Medulla oblongata (tissue), 1 donor: ENCODE data around the gene SPAG9.
"Not testable (repeated sequence)": the region's sequence is repeated elsewhere in the genome, so short reads cannot be mapped to it uniquely, and the experiment has no call there.

Experiments
- DNase-seq: peaks from one replicate; pipeline ENCODE4 v3.0.0-alpha.2; 2015; ENCODE audit errors: extremely low spot score

The SPAG9 gene

DNA sequence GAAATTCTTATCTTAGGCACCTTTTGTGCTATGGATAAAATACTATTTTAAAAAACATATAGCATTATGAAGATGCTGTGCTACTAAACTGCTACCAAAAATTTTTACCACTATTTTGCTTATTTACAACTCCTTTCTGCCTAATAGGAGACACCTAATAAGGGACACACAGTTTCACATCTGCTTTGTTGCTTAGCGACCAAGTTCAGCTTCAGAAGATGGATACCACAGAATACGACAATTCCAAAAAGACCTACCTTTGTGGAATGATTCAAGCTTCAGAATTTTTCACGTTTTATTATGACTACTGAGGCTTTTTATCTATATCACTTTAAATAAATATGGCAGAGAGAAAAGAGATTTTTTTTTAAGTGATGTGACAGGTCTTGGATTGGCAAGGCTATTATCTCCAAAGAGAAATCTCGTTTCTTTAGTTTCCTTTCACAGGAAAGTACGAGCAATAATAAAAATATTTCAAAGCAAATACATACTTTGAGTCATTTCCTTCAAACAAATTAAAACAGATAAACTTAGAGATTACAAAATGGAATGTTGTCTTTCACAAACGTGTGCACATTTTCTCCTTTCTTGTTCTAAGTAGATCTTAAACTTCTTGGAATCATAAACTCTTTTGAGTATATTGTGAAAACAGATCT lies 35.4 kb downstream of the SPAG9 start:
- no peak for DNase-seq

DNA sequence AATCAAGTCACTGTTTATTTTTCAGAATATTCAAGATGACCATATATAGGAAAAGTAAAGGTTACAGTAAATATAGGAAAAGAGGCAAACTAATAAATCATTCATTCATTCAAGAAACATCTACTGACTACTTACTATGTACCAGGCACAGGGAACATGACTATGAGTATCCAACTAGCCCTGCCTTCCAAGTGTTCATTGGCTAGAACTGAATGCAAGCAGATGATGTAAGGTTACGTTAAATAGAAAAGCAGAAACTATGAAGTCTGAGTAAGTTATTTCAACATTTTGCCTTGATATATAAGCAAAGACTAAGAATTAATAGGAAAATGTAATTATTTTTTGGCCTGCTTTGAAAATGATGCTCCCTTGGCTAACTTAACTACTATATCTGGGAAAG lies 36.7 kb downstream of the SPAG9 start:
- DNase-seq = no peak

DNA sequence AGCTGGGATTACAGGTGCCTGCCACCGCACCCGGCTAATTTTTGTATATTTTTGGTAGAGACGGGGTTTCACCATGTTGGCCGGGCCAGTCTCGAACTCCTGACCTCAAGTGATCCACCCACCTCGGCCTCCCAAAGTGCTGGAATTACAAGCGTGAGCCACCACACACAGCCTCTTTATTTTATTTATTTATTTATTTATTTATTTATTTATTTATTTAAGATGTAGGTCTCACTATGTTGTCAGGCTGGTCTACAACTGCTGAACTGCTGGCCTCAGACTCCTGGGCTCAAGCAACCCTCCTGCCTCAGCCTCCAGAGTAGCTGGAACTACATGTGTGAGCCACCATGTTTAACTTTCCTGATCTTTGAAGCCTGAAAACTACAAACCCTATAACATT lies 37.3 kb downstream of the SPAG9 start:
- not testable (repeated sequence) for DNase-seq

GRCh38 chr17:51079049-51079448 lies 41.6 kb downstream of the SPAG9 start:
- no peak for DNase-seq

GRCh38 chr17:51078009-51078592 lies 42.6 kb downstream of the SPAG9 start:
- no peak for DNase-seq

DNA sequence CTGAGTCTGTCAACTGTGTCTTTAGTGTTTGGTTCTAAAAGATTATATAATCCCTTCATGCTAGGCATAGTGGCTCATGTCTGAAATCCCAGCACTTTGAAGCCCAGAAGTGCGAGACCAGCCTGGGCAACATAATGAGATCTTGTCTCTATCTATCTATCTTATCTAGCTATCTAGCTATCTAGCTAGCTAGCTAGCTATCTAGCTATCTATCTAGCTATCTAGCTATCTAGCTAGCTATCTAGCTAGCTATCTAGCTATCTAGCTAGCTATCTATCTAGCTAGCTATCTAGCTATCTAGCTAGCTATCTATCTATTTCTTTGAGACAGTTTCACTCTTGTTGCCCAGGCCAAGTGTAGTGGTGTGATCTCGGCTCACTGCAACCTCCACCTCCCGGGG lies 43.8 kb downstream of the SPAG9 start:
- DNase-seq = no peak

DNA sequence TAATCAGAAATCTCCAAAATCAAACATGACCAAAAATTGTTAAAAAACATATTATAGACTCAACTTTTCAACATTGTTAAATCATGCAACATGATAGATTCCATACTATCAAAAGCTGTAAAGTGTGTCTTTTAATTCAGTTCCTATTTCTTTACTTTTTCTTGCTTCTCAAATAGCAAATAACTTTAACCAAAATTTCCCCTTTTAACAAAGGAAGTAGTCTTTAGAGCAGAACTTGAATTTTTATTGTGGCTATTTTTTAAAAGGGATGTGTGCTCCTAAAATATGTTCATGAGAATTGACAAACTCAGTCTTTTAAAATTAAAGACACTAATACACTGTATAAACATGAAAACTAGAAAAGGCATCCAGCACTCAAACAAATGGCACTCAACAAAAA lies 49.1 kb downstream of the SPAG9 start:
- no peak for DNase-seq

DNA sequence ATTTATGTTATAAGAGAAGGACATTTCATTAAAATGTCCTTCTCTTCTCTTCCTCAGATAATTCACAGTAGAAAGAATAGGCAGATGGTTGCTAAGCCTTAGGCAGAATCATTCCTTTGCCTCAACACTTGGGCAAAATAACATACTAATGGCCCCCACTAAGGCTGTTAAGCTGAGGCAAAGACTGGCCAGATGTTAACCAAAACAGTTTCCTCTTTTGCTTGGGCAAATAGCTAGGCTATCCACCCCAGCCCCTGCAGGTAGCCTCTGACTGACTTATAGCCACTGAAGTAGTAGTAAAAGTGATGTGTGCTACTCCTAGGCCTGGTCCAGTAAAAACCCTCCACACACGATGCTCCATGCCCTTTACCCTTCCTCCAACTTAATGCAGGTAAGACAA lies 55.2 kb downstream of the SPAG9 start:
- DNase-seq = no peak

DNA sequence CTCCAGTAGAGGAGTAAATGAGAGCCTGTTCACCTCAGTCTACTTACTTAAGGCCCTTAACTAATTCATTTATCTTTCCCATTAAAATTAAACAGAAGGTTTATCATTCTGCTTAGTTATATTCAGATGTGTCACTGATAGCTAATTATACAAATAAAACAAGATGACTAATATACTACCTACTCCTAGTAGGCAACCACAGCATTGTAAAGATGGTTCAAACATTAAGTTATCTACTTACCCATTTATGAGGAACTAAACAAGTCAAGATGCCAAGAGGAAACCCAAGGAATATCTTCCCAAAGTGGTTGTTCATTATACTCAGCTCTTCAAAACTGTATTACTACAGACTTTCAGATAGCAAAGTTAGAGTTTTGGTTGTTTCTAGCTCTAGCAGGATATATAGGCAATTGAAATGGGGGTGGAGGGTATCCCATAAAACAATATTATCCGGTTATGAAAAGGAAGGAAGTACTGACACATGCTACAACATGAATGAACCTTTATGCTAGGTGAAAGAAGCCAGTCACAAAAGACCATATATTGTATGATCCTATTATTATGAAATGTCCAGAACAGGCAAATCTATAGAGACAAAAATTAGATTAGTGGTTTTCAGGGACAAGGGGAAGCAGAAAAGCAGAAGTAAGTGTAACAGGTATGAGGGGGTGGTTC lies 56.5 kb downstream of the SPAG9 start:
- DNase-seq = no peak

DNA sequence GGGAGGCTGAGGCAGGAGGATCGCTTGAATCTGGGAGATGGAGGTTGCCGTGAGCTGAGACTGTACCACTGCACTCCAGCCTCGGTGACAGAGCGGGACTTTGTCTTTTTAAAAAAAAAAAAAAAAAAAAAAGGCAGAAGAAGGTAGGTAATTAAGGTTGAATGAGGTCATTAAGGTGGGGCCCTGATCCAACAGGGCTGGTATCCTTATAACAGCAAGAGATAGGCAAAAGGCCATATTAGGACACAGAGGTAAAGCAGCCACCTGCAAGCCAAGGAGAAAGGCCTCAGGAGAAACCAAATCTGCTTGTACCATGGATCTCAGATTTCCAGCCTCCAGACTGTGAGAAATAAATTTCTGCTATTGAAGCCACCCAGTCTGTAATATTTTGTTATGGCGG lies 60.3 kb downstream of the SPAG9 start:
- DNase-seq = no peak

GRCh38 chr17:51059781-51060180 lies 60.9 kb downstream of the SPAG9 start:
- DNase-seq = no peak

- DNase-seq = no peak
Measured at GRCh38 chr17:51057534-51057933, 63.1 kb downstream of the SPAG9 start.

GRCh38 chr17:51056813-51057510 lies 63.7 kb downstream of the SPAG9 start:
- peak; percentile 91 for DNase-seq

DNA sequence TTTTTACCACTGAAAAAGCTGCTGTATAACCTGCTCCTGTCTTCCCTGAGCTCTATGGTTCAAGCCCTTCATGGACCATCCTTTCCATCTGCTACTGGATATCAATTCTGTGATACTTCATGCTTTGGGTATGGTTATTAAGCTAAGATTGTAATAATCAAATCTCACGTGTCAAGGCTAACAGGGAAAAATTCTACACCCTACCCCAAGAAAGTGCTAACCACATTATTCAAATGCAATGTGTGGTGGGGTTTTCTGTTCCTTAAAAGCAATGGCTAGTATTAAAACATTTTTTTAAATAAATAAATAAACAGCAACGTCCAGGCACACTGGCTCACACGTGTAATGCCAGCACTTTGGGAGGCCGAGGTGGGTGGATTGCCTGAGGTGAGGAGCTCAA lies 65.9 kb downstream of the SPAG9 start:
- no peak for DNase-seq

DNA sequence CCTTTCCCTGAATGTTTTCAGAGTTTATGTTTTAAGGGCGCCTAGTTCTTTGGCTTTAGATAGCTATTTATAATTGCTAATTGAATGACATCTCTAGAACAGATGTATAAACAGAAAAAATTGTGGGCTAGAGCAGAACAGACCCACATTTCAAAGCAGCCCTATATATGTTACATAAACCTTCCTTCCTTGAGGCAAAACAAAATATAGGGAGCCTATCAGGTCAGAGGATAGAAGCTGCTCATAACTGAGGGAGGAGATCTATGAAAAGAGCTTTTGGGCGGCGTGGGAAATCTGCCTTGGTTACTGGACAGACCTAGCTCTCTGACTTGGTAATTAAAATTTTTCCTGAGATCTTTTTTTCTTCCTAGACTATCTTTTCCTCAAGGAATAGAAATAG lies 68.4 kb downstream of the SPAG9 start:
- no peak for DNase-seq

DNA sequence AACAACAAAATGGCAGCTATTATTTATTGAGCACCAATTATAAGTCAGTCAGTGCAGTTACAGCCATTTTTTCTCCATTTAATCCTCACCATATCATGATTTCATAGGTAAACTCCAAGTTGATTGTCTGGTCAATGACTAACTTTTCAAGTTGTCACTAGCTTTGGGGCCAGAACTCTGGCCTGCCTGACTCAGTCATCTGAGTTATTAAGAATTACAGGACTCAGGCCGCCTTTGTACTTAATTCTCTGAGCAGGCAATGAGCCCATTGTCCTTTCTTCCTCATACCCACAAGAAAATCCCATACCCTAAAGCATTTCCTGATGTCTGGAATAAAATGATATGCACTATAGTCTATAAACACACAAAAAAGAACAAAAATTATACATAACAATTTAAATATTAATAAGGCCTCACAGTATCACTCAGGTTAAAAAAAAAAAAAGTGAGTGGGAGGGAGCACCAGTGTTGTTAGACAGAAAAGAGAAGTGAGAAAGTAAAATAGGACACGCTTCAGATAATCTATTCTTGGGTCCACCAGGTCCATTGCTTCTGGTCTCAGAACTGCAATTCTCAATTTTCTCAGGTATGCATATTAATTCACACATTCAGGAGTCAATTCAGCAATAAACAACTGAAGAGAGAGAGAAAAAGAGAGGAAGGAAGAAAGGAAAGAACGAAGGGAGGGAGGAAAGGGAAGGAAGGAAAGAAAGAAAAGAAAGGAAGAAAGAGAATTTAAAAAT lies 70.2 kb downstream of the SPAG9 start:
- DNase-seq = no peak

DNA sequence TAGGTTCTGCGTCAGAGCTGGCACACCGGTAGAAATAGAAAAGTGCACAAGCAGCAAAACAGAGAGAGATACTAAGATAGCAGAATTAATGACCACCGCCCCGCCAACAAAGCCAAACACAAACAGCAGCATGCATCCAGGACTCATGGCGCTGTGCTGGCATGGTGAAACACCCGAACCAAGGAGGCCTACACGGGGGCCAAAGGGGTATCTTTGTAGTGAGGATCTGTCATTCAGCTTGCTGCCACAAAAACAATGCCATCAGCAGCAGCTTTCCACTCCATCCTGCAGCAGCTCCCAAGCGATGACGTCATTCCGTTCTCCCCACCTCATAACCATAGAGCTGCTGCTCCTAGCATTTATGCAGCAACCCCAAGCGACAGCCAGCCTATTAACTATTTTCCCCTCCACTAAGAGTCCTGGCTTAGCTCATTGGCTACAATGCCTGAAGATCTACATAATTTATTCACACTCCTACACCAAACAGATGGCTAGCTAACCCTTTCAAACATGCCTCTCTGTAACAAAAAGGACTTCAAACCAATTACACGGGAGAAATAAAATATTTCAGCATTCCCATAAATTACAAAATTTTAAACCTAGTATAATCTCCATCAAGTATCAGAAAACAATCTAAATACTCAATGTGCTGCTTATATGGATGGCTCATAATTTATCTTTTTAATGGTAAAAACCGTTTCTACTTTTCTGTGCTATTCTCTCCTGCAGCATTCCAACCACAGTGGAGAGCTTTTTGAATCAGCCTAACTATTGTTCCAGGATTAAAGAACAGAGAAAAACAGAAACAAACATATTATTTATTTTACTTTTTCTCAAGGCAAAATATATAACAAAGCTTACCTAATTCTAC lies 73.9 kb downstream of the SPAG9 start:
- peak; percentile 95 for DNase-seq

- DNase-seq = peak; percentile 55
Measured at GRCh38 chr17:51046046-51046445, 74.6 kb downstream of the SPAG9 start.

DNA sequence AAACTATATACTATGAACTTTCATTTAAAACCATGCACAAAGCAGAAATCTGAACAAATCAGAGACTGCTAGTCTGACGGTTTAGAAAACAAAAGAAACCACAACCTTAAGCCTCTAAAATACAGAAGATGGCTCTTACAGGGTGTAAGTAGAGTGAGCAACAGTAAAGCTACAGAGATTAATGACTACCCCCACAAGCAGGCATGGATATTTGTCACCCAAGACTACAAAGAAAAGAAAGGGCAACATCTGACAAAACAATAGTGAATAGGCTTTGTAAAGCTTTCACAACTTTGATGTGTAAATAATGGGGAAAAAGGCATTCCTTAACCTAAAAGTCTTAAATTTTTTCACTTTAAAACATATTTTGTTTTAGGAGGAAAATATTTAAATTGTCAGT lies 75.0 kb downstream of the SPAG9 start:
- DNase-seq = peak; percentile 70

GRCh38 chr17:51044976-51045375 lies 75.7 kb downstream of the SPAG9 start:
- peak; percentile 65 for DNase-seq

DNA sequence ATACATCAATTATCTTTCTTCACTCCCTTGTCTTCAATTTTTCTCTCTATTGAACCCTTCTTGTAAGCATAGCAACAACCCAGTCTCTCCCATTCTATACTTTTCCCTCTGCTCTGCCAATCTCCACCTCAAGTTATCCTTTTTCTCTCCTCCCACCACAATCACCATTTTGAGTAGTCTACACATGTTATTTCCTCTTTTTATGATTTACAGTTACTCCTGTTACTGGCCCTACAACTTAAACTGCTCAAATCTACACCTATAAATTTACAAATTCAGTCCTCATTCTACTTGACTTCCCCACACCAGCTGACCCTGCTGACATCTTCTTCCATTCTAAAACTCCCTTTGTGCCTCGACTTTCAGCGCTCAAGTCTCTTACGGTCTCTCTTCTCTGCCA lies 84.6 kb downstream of the SPAG9 start:
- DNase-seq = peak; percentile 35
